GM18526 (cell line): ENCODE measurements around the gene CDX1.

ENCODE experiments used
- POLR2A ChIP-seq: IDR thresholded peaks from 3 replicates; pipeline ENCODE4 v1.6.1; 2011; ENCODE audit not compliant: insufficient read length; ENCODE audit errors: extremely low read depth

Gene CDX1

GRCh38 chr5:150224483-150225027, 58.0 kb downstream of the CDX1 start:
- no peak for TF ChIP-seq POLR2A

DNA sequence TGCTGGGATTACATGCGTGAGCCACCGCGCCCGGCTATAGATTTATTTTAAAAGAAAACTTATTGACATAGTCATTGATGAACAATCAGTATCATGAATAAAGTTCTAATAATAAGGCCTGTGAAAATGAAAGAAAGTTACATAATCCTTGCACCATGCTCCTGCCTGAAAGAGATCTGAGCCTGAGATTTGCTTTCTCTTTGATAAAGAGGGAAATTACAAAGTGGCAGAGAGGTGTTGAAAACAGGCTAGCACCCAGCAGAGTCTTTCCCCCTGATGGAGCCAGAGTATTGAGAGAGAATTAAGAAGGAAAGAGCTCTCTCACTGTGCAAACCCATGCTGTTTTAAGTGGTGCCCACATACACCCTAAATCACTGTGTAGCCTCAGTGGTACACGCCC, 60.5 kb downstream of the CDX1 start:
- no peak for TF ChIP-seq POLR2A

DNA sequence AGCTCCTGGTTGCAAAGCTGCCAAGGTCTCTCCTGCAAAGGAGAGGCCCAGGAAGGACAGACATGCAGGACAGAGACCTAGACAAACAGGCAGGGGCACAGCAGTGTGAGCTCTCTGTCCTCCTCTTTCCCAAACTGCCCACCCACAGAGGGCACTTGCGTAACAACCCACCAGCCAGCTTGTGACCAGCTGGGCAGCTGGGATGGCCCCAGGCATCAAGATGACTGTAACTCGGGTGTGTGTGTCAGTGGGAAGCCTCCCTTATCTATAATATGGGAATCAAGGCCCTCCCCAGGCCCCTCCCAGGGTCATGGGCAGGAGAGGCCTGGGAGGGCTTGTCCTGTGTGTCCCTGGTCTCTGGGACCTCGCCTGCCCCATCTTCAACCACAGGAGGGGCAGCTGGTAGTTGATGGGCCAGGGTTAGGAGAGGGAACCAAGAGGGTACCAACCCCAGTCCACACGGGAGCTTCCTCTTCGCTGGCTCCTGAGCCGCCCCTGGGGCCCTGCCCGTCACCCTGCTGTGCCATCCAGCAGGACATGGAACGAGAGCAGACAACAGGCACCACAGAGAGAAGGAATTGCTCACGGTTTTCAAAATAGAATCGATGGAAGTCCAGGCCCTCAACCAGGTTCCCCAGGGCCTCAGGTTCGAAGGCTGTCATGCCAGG, 61.2 kb downstream of the CDX1 start:
- TF ChIP-seq POLR2A, result no peak

DNA sequence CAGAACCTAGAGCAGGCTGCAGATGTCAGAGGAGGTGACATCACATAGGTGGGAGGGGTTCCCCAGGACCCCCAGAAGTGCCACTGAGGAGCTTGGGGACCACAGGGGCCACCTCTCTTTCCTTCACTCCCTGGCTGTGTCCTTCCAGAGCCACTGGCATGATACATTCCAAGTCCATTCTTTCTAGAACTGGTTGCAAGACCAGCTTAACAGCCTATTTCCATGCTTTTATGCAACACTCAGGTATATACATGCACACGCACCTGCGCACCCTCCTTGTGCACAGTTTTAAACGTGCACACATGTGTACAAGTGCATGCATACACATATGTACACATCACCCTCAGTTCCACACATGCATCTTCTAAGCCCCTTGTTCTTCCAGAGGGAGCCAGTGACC, 63.0 kb downstream of the CDX1 start:
- no peak for TF ChIP-seq POLR2A

- no peak for TF ChIP-seq POLR2A
Measured at GRCh38 chr5:150230842-150231241, 64.3 kb downstream of the CDX1 start.
